ENCODE measurements around the gene KLHL3. TPM values are rescaled to one million over a fixed set of nuclear protein-coding genes. Genes with fewer than 3 reads are reported as not detected.

The KLHL3 gene
- total RNA-seq, 1 donor from 2014 or later, result 11.8 TPM

DNA sequence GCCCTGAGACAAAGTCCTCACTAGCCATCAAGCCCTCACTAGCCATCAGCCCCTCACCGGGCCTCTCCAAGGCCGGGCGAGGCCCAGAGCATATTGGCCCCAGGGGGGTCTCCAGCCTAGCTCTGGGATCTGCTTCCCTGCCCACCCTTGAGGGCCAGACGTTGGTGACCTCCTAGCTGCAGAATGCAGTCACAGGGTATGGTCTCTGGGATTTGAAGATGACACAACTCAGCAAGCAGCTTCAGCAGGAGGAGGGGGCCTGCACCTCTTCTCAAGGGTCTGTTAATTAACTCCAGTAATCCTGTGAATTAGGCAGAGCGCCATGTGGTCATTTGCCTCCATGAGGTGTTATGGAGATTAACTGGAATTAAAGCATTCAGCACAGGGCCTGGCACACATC lies 119.8 kb downstream of the KLHL3 start:
- Mint-ChIP-seq H3K9me3 (no peaks in the 10 kb centered on the region), H3K27me3 (ENCODE audit: low read depth) (no peaks in the 10 kb centered on the region), H3K4me3 (no peak overlapping the region), H3K27ac (ENCODE audit: unreplicated experiment) (no peak overlapping the region), H3K36me3 (ENCODE audit: low read depth) (no peaks in the 10 kb centered on the region), H3K4me1 (no peaks in the 10 kb centered on the region)
- no peak for DNase-seq (ENCODE audit: low read depth, low spot score)
- TF ChIP-seq, protein P1, sequence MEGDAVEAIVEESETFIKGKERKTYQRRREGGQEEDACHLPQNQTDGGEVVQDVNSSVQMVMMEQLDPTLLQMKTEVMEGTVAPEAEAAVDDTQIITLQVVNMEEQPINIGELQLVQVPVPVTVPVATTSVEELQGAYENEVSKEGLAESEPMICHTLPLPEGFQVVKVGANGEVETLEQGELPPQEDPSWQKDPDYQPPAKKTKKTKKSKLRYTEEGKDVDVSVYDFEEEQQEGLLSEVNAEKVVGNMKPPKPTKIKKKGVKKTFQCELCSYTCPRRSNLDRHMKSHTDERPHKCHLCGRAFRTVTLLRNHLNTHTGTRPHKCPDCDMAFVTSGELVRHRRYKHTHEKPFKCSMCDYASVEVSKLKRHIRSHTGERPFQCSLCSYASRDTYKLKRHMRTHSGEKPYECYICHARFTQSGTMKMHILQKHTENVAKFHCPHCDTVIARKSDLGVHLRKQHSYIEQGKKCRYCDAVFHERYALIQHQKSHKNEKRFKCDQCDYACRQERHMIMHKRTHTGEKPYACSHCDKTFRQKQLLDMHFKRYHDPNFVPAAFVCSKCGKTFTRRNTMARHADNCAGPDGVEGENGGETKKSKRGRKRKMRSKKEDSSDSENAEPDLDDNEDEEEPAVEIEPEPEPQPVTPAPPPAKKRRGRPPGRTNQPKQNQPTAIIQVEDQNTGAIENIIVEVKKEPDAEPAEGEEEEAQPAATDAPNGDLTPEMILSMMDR (conservative IDR thresholded peaks at IDR 0.05), result no peak

DNA sequence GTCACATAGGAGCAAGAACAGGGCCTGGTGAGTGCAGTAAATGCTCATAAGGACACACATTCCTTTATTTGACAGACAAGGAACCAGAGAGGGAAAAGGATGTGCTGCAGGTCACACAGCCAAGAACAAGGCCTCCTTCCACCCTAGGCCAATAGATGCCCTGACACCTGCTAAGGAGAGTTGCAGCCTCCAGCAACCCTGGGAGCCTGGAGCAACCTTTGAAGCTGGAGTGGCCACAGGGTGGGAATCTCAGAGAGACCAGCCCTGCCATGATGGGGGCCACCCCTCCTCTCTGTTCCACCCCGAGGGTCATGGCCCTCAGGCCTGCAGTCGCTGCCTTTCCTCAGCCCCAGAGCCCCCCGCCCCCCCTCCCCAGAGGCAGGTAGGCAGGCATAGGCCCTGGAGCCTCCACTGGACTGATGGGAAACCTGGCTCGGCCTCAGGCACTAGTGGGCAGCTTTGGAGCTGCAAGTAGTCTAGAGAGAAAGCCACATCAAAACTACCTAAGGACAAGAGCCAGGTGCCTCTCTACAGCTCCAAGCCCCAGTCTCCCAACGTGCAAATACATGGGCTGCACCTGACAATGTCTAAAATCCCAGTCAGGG lies 120.6 kb downstream of the KLHL3 start:
- H3K9me3 Mint-ChIP-seq, result no peaks in the 10 kb centered on the region
- H3K27ac Mint-ChIP-seq (ENCODE audit: unreplicated experiment), result no peak overlapping the region
- H3K36me3 Mint-ChIP-seq (ENCODE audit: low read depth), result no peaks in the 10 kb centered on the region
- no peaks in the 10 kb centered on the region for H3K4me1 Mint-ChIP-seq
- no peak overlapping the region for H3K4me3 Mint-ChIP-seq
- no peaks in the 10 kb centered on the region for H3K27me3 Mint-ChIP-seq (ENCODE audit: low read depth)
- no peak for DNase-seq (ENCODE audit: low read depth, low spot score)
- TF ChIP-seq, protein P1 (conservative IDR thresholded peaks at IDR 0.05), result no peak

DNA sequence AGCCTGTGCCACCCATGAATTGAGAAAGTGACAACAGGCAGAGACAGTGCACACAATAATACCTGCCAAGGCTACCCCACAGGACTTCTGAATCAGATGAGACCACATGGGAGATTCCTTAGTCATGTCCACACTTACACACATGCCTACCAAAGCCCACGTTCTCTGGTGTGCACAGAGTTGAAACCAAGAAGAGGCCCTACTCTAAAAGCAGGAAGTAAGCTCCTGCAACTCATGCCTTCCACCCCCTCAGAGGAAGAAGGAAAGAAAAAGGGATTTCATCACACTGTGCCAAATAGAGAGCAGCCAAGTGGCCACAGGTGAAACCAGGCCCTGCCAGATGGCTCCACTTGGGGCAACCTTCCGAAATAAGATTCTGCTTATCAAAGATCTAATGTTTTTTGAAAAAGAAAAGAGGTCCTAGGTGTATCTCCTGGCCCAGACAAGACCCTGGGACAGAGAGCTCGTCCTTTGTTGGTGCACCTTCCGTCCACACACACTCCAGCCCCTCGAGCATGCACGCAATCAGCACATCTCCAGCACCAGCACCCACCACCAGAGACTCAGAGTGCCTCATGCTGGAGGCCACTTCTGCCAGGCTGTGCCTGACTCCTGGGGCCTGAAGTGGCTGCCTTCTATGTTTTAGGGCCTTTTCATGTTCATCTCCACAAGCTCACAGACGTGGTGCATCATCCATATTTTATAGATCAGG lies 122.2 kb downstream of the KLHL3 start:
- no peaks in the 10 kb centered on the region for H3K4me1 Mint-ChIP-seq

DNA sequence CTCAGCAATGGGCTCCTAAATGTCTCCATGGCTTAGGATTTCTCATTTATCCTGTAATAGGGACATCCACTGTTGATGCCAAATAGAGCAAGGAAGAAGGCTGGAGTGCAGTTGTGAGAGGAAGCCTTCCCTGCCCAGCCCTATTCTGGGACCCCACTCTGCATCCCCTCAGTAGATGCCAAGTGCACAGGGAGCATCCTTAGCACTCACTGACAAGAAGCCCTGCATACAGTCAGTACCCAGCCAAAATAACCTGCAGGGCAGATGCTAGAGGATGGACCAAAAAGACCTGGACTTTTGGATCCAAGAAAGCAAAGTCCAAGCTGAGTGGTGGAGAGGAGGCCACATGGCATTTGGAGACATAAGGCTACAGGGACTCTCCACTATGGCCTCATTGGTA lies 123.3 kb downstream of the KLHL3 start:
- no peak for DNase-seq (ENCODE audit: low read depth, low spot score)
- H3K27me3 Mint-ChIP-seq (ENCODE audit: low read depth), result peaks cover 14% of the 10 kb centered on the region
- H3K27ac Mint-ChIP-seq (ENCODE audit: unreplicated experiment), result no peak overlapping the region
- TF ChIP-seq, protein P1 (conservative IDR thresholded peaks at IDR 0.05), result no peak
- H3K4me3 Mint-ChIP-seq, result no peak overlapping the region
- no peaks in the 10 kb centered on the region for H3K4me1 Mint-ChIP-seq
- H3K9me3 Mint-ChIP-seq, result no peaks in the 10 kb centered on the region
- no peaks in the 10 kb centered on the region for H3K36me3 Mint-ChIP-seq (ENCODE audit: low read depth)

More for the DNA sequence above, 122.2 kb downstream of the KLHL3 start:
- no peaks in the 10 kb centered on the region for H3K36me3 Mint-ChIP-seq (ENCODE audit: low read depth)
- H3K4me3 Mint-ChIP-seq, result no peak overlapping the region
- H3K27me3 Mint-ChIP-seq (ENCODE audit: low read depth), result peaks cover 6% of the 10 kb centered on the region
- no peak overlapping the region for H3K27ac Mint-ChIP-seq (ENCODE audit: unreplicated experiment)
- TF ChIP-seq, protein P1 (conservative IDR thresholded peaks at IDR 0.05), result no peak
- no peak for DNase-seq (ENCODE audit: low read depth, low spot score)
- no peaks in the 10 kb centered on the region for H3K9me3 Mint-ChIP-seq

DNA sequence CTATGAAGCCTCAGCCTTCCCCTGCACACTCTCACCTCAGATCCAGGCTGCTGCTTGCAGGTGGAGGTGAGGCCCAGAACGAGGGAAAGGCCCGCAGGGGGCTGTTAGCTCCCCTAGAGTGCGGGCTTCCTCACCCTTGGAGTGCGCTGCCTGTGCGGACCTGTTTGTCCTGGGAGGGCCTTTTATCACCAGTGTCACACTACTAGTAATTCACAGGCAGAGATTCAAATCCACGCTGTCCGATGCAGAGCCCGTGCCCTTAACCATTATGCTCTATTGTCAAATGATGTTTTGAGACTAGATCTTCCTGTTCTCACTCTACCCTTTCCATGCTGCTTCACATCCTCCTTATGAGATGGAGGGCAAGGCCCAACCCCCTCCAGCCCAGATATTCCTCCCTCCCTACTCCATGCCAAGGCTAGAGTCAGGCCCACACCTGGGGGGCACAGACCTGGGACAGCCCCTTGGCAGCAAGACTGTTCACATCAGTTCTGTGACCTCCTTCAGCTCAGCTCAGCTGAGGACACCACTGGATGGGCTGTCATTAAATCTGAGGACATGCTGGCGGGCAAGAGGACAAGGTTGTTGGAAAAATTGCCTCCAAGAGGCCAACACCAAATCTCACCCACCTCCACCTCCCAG lies 124.0 kb downstream of the KLHL3 start:
- Mint-ChIP-seq H3K36me3 (ENCODE audit: low read depth) (no peaks in the 10 kb centered on the region), H3K27me3 (ENCODE audit: low read depth) (peaks cover 20% of the 10 kb centered on the region), H3K9me3 (no peaks in the 10 kb centered on the region), H3K4me3 (no peak overlapping the region), H3K27ac (ENCODE audit: unreplicated experiment) (no peak overlapping the region), H3K4me1 (no peaks in the 10 kb centered on the region)
- no peak for DNase-seq (ENCODE audit: low read depth, low spot score)
- TF ChIP-seq, protein P1 (conservative IDR thresholded peaks at IDR 0.05), result no peak

Measured in neural crest cell (in vitro differentiated cells).